Measurements from ENCODE around the gene CCSER1.

The CCSER1 gene

GRCh38 chr4:90992213-90992612 lies 865.0 kb downstream of the CCSER1 start:
- no peak for DNase-seq (ENCODE audit: extremely low spot score)
- ChIA-PET POLR2A (no interaction called here), CTCF (interaction anchor here (2.3 kb wide), 1 partner anchor 11 kb away, joined by 6 read pairs; no protein-coding TSS in a partner anchor)
- no peak for TF ChIP-seq CTCF (IDR thresholded peaks at IDR 0.05; ENCODE audit: control extremely low read depth, extremely low read depth, low read depth, missing control alignments)

GRCh38 chr4:90994851-90995574 lies 867.8 kb downstream of the CCSER1 start:
- ChIA-PET POLR2A (no interaction called here), CTCF (interaction anchor here (1.8 kb wide), 1 partner anchor 13 kb away, joined by 4 read pairs; no protein-coding TSS in a partner anchor)
- DNase-seq (ENCODE audit: extremely low spot score) = no peak
- TF ChIP-seq CTCF (IDR thresholded peaks at IDR 0.05; ENCODE audit: control extremely low read depth, extremely low read depth, low read depth, missing control alignments) = no peak

GRCh38 chr4:90995996-90996395 lies 868.8 kb downstream of the CCSER1 start:
- TF ChIP-seq CTCF (IDR thresholded peaks at IDR 0.05; ENCODE audit: control extremely low read depth, extremely low read depth, low read depth, missing control alignments) = no peak
- ChIA-PET POLR2A (no interaction called here), CTCF (no interaction called here)
- no peak for DNase-seq (ENCODE audit: extremely low spot score)

GRCh38 chr4:90996813-90997212 lies 869.6 kb downstream of the CCSER1 start:
- DNase-seq (ENCODE audit: extremely low spot score) = no peak
- ChIA-PET CTCF (no interaction called here), POLR2A (no interaction called here)
- TF ChIP-seq CTCF (IDR thresholded peaks at IDR 0.05; ENCODE audit: control extremely low read depth, extremely low read depth, low read depth, missing control alignments) = no peak

GRCh38 chr4:91015861-91016260 lies 888.7 kb downstream of the CCSER1 start:
- CTCF ChIA-PET = no interaction called here

GRCh38 chr4:91019513-91019912 lies 892.3 kb downstream of the CCSER1 start:
- TF ChIP-seq CTCF (IDR thresholded peaks at IDR 0.05; ENCODE audit: control extremely low read depth, extremely low read depth, low read depth, missing control alignments) = no peak
- CTCF ChIA-PET = no interaction called here
- DNase-seq (ENCODE audit: extremely low spot score) = no peak
- POLR2A ChIA-PET = no interaction called here

More at GRCh38 chr4:91015861-91016260, 888.7 kb downstream of the CCSER1 start:
- DNase-seq (ENCODE audit: extremely low spot score) = no peak
- TF ChIP-seq CTCF (IDR thresholded peaks at IDR 0.05; ENCODE audit: control extremely low read depth, extremely low read depth, low read depth, missing control alignments) = no peak
- POLR2A ChIA-PET = no interaction called here
